Neutrophil (primary cell): ENCODE data around the gene AMN1.

Experiments used
- H3K27ac ChIP-seq: fragments of 200-600 bp; sonication (generic); 2 replicates; pipeline ENCODE4 v1.5.1; 2016; ENCODE audit warnings: mild to moderate bottlenecking, moderate library complexity
- H3K27me3 ChIP-seq: fragments of 200-600 bp; sonication (generic); 2 replicates; pipeline ENCODE4 v1.6.0; 2016; ENCODE audit warnings: mild to moderate bottlenecking
- H3K36me3 ChIP-seq: fragments of 200-600 bp; sonication (generic); 2 replicates; pipeline ENCODE4 v1.5.1; 2017
- H3K4me1 ChIP-seq, 2 experiments: fragments of 200-600 bp in 1 of 2; sonication (generic) in 1 of 2; 1 replicate in 1 of 2; 2 replicates in 1 of 2; pipeline versions ENCODE4 v1.5.1 to v1.6.1; 2013 to 2016; ENCODE audit warnings: low read depth in 1 of 2, low read length in 1 of 2, mild to moderate bottlenecking in 1 of 2, moderate library complexity in 1 of 2; ENCODE audit not compliant: control insufficient read depth in 1 of 2, insufficient read depth in 1 of 2
- H3K4me3 ChIP-seq, 2 experiments: fragments of 200-600 bp in 1 of 2; sonication (generic) in 1 of 2; 1 replicate in 1 of 2; 2 replicates in 1 of 2; pipeline ENCODE4 v1.5.1; 2013 to 2016; ENCODE audit warnings: low read depth in 1 of 2, low read length in 1 of 2, mild to moderate bottlenecking in 1 of 2, moderate library complexity in 1 of 2
- H3K9me3 ChIP-seq: fragments of 200-600 bp; sonication (generic); 2 replicates; pipeline ENCODE4 v1.5.1; 2016
- TF ChIP-seq, protein P1 (sequence below): fragments of 200-600 bp; sonication (generic); IDR thresholded peaks from 2 replicates; pipeline ENCODE4 v1.5.1; 2016; ENCODE audit warnings: antibody characterized with exemption

The AMN1 gene

DNA sequence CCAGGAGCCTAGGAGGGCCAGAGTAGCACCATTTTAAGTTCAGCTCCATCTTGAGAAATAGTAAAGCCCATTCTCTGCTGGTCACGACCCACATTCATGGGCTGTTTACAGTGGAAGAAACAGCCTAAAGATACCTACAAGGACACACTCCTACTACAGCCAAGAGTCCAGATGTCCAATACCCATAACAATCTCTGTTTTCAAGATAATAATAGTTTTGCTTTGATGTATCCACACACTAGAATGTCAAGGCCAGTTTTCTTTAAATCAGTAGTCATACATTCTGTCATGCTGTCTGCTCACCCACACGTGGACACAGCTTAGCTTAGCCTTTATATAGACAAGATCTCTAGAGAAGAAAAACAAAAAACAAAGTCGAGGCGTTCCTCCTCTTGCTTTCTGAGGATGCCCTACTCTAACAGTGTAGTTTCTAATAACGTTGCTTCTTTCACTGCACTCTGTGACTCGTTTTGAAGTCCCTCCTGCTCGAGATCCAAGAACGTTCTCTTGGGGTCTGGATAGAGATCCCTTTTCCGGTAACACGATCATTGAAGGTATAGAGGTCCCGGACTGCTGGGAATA, 87.2 kb downstream of the AMN1 start:
- Histone ChIP-seq H3K4me3 (no peak overlapping the region), H3K27me3 (no peaks in the 10 kb centered on the region), H3K4me1 (peaks cover 1 to 6% of the 10 kb centered on the region in 2 experiments), H3K9me3 (no peaks in the 10 kb centered on the region), H3K27ac (no peak overlapping the region), H3K36me3 (no peaks in the 10 kb centered on the region)
- TF ChIP-seq, protein P1, sequence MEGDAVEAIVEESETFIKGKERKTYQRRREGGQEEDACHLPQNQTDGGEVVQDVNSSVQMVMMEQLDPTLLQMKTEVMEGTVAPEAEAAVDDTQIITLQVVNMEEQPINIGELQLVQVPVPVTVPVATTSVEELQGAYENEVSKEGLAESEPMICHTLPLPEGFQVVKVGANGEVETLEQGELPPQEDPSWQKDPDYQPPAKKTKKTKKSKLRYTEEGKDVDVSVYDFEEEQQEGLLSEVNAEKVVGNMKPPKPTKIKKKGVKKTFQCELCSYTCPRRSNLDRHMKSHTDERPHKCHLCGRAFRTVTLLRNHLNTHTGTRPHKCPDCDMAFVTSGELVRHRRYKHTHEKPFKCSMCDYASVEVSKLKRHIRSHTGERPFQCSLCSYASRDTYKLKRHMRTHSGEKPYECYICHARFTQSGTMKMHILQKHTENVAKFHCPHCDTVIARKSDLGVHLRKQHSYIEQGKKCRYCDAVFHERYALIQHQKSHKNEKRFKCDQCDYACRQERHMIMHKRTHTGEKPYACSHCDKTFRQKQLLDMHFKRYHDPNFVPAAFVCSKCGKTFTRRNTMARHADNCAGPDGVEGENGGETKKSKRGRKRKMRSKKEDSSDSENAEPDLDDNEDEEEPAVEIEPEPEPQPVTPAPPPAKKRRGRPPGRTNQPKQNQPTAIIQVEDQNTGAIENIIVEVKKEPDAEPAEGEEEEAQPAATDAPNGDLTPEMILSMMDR, result no peak

DNA sequence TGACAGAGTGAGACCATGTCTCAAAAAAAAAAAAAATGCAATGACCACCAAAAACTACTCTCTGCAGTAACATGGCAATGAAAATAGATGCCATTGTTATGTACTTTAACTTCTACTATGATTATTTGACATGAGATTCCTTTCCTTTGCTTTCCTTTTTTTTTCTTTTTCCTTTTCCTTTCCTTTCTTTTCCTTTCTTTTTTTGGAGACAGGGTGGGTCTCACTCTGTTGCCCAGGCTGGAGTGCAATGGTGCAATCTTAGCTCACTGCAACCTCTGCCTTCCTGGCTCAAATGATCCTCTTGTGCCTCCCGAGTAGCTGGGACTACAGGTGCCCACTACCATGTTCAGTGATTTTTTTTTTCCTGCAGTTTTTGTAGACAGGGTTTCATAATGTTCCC, 94.2 kb downstream of the AMN1 start:
- H3K4me1 ChIP-seq, result peaks cover 3 to 8% of the 10 kb centered on the region in 2 experiments
- H3K4me3 ChIP-seq, result no peak overlapping the region
- H3K36me3 ChIP-seq, result no peaks in the 10 kb centered on the region
- H3K27me3 ChIP-seq, result no peaks in the 10 kb centered on the region
- TF ChIP-seq, protein P1, result no peak
- no peaks in the 10 kb centered on the region for H3K9me3 ChIP-seq
- no peak overlapping the region for H3K27ac ChIP-seq

DNA sequence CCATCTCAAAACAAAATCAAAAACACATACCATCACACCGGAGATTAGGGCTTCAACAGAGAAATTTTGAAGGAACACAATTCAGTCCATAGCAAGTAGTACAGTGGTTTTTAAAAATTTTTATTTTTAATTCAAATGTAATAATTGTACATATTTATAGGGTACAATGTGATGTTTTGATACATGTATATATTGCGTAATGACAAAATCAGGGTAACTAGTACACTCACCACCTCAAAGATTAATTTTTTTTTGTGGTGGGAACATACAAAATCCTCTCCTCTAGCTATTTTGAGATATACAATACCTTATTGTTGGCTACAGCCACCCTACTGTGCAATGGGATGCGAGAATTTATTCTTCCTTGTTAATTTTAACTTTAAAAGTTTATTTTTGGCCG, 95.4 kb downstream of the AMN1 start:
- Histone ChIP-seq H3K27ac (no peak overlapping the region), H3K36me3 (no peaks in the 10 kb centered on the region), H3K4me3 (no peak overlapping the region), H3K9me3 (no peaks in the 10 kb centered on the region), H3K4me1 (peaks cover 3 to 8% of the 10 kb centered on the region in 2 experiments), H3K27me3 (no peaks in the 10 kb centered on the region)
- TF ChIP-seq, protein P1, result no peak

DNA sequence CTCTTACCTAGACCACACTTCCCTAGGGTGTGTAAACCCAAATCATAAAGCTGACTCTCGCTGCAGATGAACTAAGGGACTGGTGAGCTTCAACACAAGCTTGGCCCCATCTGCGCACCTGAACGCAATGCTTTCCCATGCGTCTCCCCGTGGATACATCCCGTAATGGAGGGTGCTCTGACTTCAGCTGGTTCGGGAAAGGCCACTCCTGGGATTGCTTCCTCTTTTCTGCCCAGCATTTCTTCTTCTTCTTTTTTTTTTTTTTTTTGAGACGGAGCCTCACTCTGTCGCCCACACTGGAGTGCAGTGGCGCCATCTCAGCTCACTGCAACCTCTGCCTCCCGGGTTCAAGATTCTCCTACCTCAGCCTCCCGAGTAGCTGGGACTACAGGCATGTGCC, 97.0 kb downstream of the AMN1 start:
- Histone ChIP-seq H3K36me3 (no peaks in the 10 kb centered on the region), H3K27ac (no peak overlapping the region)

DNA sequence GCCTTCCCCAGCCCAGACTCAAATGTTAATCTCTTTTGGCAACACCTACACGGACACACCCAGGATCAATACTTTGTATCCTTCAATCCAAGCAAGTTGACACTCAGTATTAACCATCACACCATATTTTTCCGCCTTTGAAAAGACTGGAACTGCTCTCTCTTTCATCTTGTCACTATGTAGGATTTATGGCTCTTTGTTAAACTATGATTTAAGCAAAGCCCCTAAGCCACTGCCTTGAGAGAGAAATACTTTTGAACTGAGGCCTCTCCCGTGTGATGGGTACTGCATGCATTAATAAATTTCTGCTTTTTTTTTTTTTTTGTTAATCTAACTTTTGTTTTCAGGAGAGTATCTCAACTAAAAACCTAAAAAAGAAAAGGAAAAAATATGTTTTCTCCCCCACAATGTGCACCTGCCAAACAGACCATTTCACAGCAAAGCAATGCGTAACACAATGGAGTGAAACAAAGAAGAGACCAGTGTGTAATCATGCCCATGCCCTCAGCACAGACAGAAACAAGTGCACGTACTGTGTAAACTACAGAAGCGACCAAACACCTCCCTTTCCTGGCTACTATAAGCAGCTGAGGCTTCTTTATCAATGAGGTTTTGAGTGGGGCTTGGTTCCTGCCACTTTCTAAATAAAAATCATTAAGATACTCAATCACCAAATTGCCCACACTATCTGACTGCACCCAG, 97.6 kb downstream of the AMN1 start:
- no peaks in the 10 kb centered on the region for H3K27me3 ChIP-seq
- no peaks in the 10 kb centered on the region for H3K36me3 ChIP-seq
- no peak overlapping the region for H3K4me3 ChIP-seq
- H3K27ac ChIP-seq, result no peak overlapping the region
- H3K4me1 ChIP-seq, result no peaks in the 10 kb centered on the region
- TF ChIP-seq, protein P1, result no peak
- H3K9me3 ChIP-seq, result no peaks in the 10 kb centered on the region

More for the DNA sequence above, 97.0 kb downstream of the AMN1 start:
- Histone ChIP-seq H3K4me3 (no peak overlapping the region), H3K27me3 (no peaks in the 10 kb centered on the region), H3K4me1 (peaks cover 3 to 4% of the 10 kb centered on the region in 2 experiments), H3K9me3 (no peaks in the 10 kb centered on the region)
- TF ChIP-seq, protein P1, result no peak
